Left colon (tissue), 2 donors: ENCODE data around the gene LRRC3C. TPM values are rescaled to one million over a fixed set of nuclear protein-coding genes. Genes with fewer than 3 reads are reported as not detected.

Experiments used
- ATAC-seq: fragments of 200-7000 bp; cut with Tn5 transposase; one replicate; pipeline ENCODE4 v1.9.1; 2020; ENCODE audit warnings: mild to moderate bottlenecking, moderate library complexity
- DNase-seq, 2 donors: peaks; one replicate each; pipeline ENCODE4 v3.0.0-alpha.2; 2020
- intact Hi-C, 2 donors: fragments of 100-400 bp; cut with DNase I in 1 of 2; cut with micrococcal nuclease in 1 of 2; formaldehyde crosslinking; loops; one replicate each; pipeline versions ENCODE4 v1.11.2 to v1.14.0; 2022; cut with DNase I, micrococcal nuclease
- total RNA-seq, 2 donors: library from RNA; stranded (reverse); fragmentation: NEBNext Ultra II Directional; extraction: Animal tissue kit (Norgen Biotek cat#: 25700); gene quantifications; one replicate each; pipeline ENCODE4 v1.2.1, GENCODE V29; 2021
- donor health status: DM: no; HTN: no; CAD: no.
- donor health status: DM: yes; HTN: yes; CAD: no.

Gene LRRC3C
- total RNA-seq, 2 donors from 2014 or later: not detected

- no peak for DNase-seq
- no peak for ATAC-seq
- intact Hi-C loops: no loop called here
These were observed 41.8 kb downstream of the LRRC3C start for GRCh38 chr17:39969375-39969774.

- peak; percentile 97 for ATAC-seq
- intact Hi-C loops: no loop called here
These were observed 42.7 kb downstream of the LRRC3C start for GRCh38 chr17:39970157-39970692.

GRCh38 chr17:39971076-39971603 lies 43.6 kb downstream of the LRRC3C start:
- peak; percentile 12 for ATAC-seq
- intact Hi-C loops: no loop called here
- no peak for DNase-seq

More at GRCh38 chr17:39970157-39970692, 42.7 kb downstream of the LRRC3C start:
- DNase-seq: no peak

GRCh38 chr17:39972271-39972670 lies 44.7 kb downstream of the LRRC3C start:
- DNase-seq (no peak), ATAC-seq (no peak)
- intact Hi-C loops: no loop called here

GRCh38 chr17:39973496-39973895 lies 46.0 kb downstream of the LRRC3C start:
- intact Hi-C loops: no loop called here

GRCh38 chr17:39974433-39974832 lies 46.9 kb downstream of the LRRC3C start:
- DNase-seq: no peak
- intact Hi-C loops: no loop called here
- ATAC-seq: no peak

More at GRCh38 chr17:39973496-39973895, 46.0 kb downstream of the LRRC3C start:
- no peak for ATAC-seq
- no peak for DNase-seq

GRCh38 chr17:39975801-39976200 lies 48.3 kb downstream of the LRRC3C start:
- DNase-seq (no peak), ATAC-seq (no peak)
- intact Hi-C loops: no loop called here

GRCh38 chr17:39979016-39979670 lies 51.6 kb downstream of the LRRC3C start:
- DNase-seq (no peak), ATAC-seq (no peak)
- intact Hi-C loops: no loop called here

- intact Hi-C loops: no loop called here
- ATAC-seq (peak; percentile 16), DNase-seq (peak in 1 of 2 donors; percentile 42)
These were observed 52.4 kb downstream of the LRRC3C start for GRCh38 chr17:39979893-39980350.

- ATAC-seq (peak; percentile 88), DNase-seq (peak; percentile 98 to 99)
- intact Hi-C loops: no loop called here
These were observed 53.0 kb downstream of the LRRC3C start, which contains the start of gene PSMD3 for GRCh38 chr17:39980351-39981206. PSMD3 (plus strand) TSS chr17:39980807; CDS start chr17:39980971, 164 bp downstream.

- intact Hi-C loops: no loop called here
- ATAC-seq: peak; percentile 30
- no peak for DNase-seq
These were observed 53.7 kb downstream of the LRRC3C start for GRCh38 chr17:39981207-39981741.

- DNase-seq: no peak
- peak; percentile 14 for ATAC-seq
- intact Hi-C loops: no loop called here
These were observed 54.3 kb downstream of the LRRC3C start for GRCh38 chr17:39981766-39982375.

GRCh38 chr17:39988206-39988810 lies 60.8 kb downstream of the LRRC3C start:
- ATAC-seq (no peak), DNase-seq (no peak)
- intact Hi-C loops: no loop called here

GRCh38 chr17:39994448-39994847 lies 66.9 kb downstream of the LRRC3C start:
- ATAC-seq (no peak), DNase-seq (no peak)

More at GRCh38 chr17:39994448-39994847, 66.9 kb downstream of the LRRC3C start:
- intact Hi-C loops: no loop called here
